ENCODE results near the gene MGA.

GRCh38 chr15:41695750-41696436 lies 35.7 kb downstream of the MGA start:
- TF ChIP-seq CTCF (conservative IDR thresholded peaks at IDR 0.05) (no peak), EZH2 (IDR thresholded peaks at IDR 0.05; ENCODE audit: low read depth) (no peak)
